Gastrocnemius medialis (tissue), 4 donors: ENCODE results near the gene PLCG2.

Experiments used
- CTCF ChIP-seq, 5 experiments: fragments of 450-650 bp in 3 of 5; fragments of 200-600 bp in 2 of 5; sonication (generic) in 2 of 5; IDR thresholded peaks in 4 of 5; conservative IDR thresholded peaks in 1 of 5; 1 replicate in 4 of 5; 2 replicates in 1 of 5; pipeline ENCODE4 v1.5.1; 2016 to 2019; ENCODE audit warnings: antibody characterized with exemption in 5 of 5, mild to moderate bottlenecking in 3 of 5, moderate library complexity in 3 of 5
- POLR2A ChIP-seq, 2 donors: fragments of 450-650 bp; IDR thresholded peaks; one replicate each; pipeline ENCODE4 v1.6.1; 2017; ENCODE audit warnings: antibody characterized with exemption in 2 of 2, mild to moderate bottlenecking in 2 of 2, moderate library complexity in 2 of 2

GRCh38 chr16:81744911-81745310 is 34.2 kb upstream of the PLCG2 start:
- no peak for TF ChIP-seq POLR2A (IDR thresholded peaks at IDR 0.05)
- no peak for TF ChIP-seq CTCF (IDR thresholded peaks at IDR 0.05 in 4 of 5, conservative IDR thresholded peaks at IDR 0.05 in 1 of 5)
